H1 (cell line): ENCODE results near the gene ELMO1. TPM values are rescaled to one million over a fixed set of nuclear protein-coding genes. Genes with fewer than 3 reads are reported as not detected.

Experiments
- CBX5 ChIP-seq: fragments of 300-800, 300-1000 bp; sonication (generic); IDR thresholded peaks from 2 replicates; pipeline ENCODE4 v1.7.1; 2016; ENCODE audit warnings: antibody characterized with exemption, low read length, low read depth
- CHD1 ChIP-seq: IDR thresholded peaks from 2 replicates; pipeline ENCODE4 v1.6.1; 2012; ENCODE audit warnings: low read depth, low read length, improper control_type of control experiment
- CTBP2 ChIP-seq: IDR thresholded peaks from 2 replicates; pipeline ENCODE4 v1.7.0; 2011; ENCODE audit warnings: borderline replicate concordance, mild to moderate bottlenecking, moderate library complexity, mixed read lengths, low read length; ENCODE audit not compliant: insufficient read depth, insufficient read length
- HDAC6 ChIP-seq: IDR thresholded peaks from one replicate; pipeline ENCODE4 v1.7.1; 2012; ENCODE audit warnings: low read depth, mild to moderate bottlenecking, inconsistent platforms, low read length, moderate library complexity
- MAFK ChIP-seq: IDR thresholded peaks from 2 replicates; pipeline ENCODE4 v1.6.1; 2012; ENCODE audit warnings: low read depth, mild to moderate bottlenecking, improper control_type of control experiment, low read length
- POLR2A ChIP-seq, 2 experiments: IDR thresholded peaks; 1 replicate in 1 of 2; 2 replicates in 1 of 2; pipeline ENCODE4 v1.6.1; 2011; ENCODE audit warnings: low read depth in 2 of 2, low read length in 2 of 2, mild to moderate bottlenecking in 2 of 2; ENCODE audit errors: control extremely low read depth in 1 of 2
- RFX5 ChIP-seq: IDR thresholded peaks from 2 replicates; pipeline ENCODE4 v1.6.1; 2011; ENCODE audit warnings: low read depth, low read length, improper control_type of control experiment, borderline replicate concordance
- SIX5 ChIP-seq: IDR thresholded peaks from 2 replicates; pipeline ENCODE4 v1.6.1; 2011; ENCODE audit warnings: mild to moderate bottlenecking, low read depth, low read length
- TAF7 ChIP-seq: optimal IDR thresholded peaks from 2 replicates; pipeline ENCODE3; 2011; ENCODE audit warnings: low read depth, mild to moderate bottlenecking, inconsistent platforms, low read length, moderate library complexity, borderline replicate concordance
- USF2 ChIP-seq: IDR thresholded peaks from 2 replicates; pipeline ENCODE4 v1.6.1; 2011; ENCODE audit warnings: low read length, improper control_type of control experiment
- YY1 ChIP-seq: IDR thresholded peaks from 2 replicates; pipeline ENCODE4 v1.6.1; 2011; ENCODE audit warnings: low read depth, mild to moderate bottlenecking, low read length
- polyA plus RNA-seq, 7 experiments: library from polyadenylated mRNA; depleted of rRNA in 3 of 7; stranded (reverse) in 5 of 7; unstranded in 2 of 7; fragments of >200 nt in 5 of 7; fragments of 200-250 nt in 2 of 7; gene quantifications; 1 replicate in 5 of 7; 2 replicates in 1 of 7; 4 replicates in 1 of 7; pipeline versions ENCODE4 v1.2.1 to v1.2.3, GENCODE V29; 2011 to 2013; ENCODE audit warnings: missing spikeins in 2 of 7, mixed read lengths in 2 of 7
- total RNA-seq: library from RNA; stranded (reverse); fragmentation: NEBNext Ultra II Directional; extraction: Animal tissue kit (Norgen Biotek cat#: 25700); gene quantifications from 2 replicates; pipeline ENCODE4 v1.2.1, GENCODE V29; 2021
- TF ChIP-seq, protein P1 (sequence below): fragments of 300-600 bp; sonication (generic); IDR thresholded peaks from 2 replicates; pipeline ENCODE4 v1.7.1; 2012; ENCODE audit warnings: low read length, moderate library complexity, mild to moderate bottlenecking, inconsistent platforms; ENCODE audit not compliant: insufficient replicate concordance

Gene ELMO1
- total and polyA plus RNA-seq, 2 of the 8 experiments (the other 6 are each of a cell fraction or from before 2014, with no cell fraction given): 18.4 to 21.0 TPM

DNA sequence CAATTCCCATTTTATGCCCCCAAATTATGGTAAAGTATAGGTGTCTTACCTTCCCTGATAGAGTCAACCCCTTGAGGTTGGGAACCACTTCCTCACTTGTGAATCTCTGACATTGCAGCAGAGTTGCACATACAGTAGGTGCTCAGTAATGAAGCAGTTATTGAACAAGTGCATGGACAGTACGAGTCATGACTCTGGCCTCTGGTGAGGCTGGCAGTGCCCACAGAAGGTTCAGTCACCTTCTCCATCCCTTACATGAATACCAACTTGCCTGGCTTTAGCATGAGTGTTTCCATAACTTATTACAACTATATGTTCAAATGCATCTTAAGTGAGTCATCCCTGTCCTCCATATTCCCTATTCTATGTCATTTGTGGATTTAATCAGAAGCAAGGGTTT, 340.0 kb downstream of the ELMO1 start (continued):
- TF ChIP-seq, protein P1, sequence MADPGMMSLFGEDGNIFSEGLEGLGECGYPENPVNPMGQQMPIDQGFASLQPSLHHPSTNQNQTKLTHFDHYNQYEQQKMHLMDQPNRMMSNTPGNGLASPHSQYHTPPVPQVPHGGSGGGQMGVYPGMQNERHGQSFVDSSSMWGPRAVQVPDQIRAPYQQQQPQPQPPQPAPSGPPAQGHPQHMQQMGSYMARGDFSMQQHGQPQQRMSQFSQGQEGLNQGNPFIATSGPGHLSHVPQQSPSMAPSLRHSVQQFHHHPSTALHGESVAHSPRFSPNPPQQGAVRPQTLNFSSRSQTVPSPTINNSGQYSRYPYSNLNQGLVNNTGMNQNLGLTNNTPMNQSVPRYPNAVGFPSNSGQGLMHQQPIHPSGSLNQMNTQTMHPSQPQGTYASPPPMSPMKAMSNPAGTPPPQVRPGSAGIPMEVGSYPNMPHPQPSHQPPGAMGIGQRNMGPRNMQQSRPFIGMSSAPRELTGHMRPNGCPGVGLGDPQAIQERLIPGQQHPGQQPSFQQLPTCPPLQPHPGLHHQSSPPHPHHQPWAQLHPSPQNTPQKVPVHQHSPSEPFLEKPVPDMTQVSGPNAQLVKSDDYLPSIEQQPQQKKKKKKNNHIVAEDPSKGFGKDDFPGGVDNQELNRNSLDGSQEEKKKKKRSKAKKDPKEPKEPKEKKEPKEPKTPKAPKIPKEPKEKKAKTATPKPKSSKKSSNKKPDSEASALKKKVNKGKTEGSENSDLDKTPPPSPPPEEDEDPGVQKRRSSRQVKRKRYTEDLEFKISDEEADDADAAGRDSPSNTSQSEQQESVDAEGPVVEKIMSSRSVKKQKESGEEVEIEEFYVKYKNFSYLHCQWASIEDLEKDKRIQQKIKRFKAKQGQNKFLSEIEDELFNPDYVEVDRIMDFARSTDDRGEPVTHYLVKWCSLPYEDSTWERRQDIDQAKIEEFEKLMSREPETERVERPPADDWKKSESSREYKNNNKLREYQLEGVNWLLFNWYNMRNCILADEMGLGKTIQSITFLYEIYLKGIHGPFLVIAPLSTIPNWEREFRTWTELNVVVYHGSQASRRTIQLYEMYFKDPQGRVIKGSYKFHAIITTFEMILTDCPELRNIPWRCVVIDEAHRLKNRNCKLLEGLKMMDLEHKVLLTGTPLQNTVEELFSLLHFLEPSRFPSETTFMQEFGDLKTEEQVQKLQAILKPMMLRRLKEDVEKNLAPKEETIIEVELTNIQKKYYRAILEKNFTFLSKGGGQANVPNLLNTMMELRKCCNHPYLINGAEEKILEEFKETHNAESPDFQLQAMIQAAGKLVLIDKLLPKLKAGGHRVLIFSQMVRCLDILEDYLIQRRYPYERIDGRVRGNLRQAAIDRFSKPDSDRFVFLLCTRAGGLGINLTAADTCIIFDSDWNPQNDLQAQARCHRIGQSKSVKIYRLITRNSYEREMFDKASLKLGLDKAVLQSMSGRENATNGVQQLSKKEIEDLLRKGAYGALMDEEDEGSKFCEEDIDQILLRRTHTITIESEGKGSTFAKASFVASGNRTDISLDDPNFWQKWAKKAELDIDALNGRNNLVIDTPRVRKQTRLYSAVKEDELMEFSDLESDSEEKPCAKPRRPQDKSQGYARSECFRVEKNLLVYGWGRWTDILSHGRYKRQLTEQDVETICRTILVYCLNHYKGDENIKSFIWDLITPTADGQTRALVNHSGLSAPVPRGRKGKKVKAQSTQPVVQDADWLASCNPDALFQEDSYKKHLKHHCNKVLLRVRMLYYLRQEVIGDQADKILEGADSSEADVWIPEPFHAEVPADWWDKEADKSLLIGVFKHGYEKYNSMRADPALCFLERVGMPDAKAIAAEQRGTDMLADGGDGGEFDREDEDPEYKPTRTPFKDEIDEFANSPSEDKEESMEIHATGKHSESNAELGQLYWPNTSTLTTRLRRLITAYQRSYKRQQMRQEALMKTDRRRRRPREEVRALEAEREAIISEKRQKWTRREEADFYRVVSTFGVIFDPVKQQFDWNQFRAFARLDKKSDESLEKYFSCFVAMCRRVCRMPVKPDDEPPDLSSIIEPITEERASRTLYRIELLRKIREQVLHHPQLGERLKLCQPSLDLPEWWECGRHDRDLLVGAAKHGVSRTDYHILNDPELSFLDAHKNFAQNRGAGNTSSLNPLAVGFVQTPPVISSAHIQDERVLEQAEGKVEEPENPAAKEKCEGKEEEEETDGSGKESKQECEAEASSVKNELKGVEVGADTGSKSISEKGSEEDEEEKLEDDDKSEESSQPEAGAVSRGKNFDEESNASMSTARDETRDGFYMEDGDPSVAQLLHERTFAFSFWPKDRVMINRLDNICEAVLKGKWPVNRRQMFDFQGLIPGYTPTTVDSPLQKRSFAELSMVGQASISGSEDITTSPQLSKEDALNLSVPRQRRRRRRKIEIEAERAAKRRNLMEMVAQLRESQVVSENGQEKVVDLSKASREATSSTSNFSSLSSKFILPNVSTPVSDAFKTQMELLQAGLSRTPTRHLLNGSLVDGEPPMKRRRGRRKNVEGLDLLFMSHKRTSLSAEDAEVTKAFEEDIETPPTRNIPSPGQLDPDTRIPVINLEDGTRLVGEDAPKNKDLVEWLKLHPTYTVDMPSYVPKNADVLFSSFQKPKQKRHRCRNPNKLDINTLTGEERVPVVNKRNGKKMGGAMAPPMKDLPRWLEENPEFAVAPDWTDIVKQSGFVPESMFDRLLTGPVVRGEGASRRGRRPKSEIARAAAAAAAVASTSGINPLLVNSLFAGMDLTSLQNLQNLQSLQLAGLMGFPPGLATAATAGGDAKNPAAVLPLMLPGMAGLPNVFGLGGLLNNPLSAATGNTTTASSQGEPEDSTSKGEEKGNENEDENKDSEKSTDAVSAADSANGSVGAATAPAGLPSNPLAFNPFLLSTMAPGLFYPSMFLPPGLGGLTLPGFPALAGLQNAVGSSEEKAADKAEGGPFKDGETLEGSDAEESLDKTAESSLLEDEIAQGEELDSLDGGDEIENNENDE: no peak
- TF ChIP-seq TAF7: no peak
- TF ChIP-seq RFX5: no peak
- no peak for TF ChIP-seq CTBP2
- no peak for TF ChIP-seq CBX5
- TF ChIP-seq POLR2A (IDR thresholded peaks at IDR 0.05; ENCODE audit: control extremely low read depth in 1 of 2, low read depth in 2 of 2, low read length in 2 of 2): no peak
- TF ChIP-seq YY1: no peak
- TF ChIP-seq MAFK: no peak
- TF ChIP-seq USF2: no peak
- no peak for TF ChIP-seq HDAC6
- no peak for TF ChIP-seq CHD1
- no peak for TF ChIP-seq SIX5
